ENCODE data around the gene EFHC1. TPM values are rescaled to one million over a fixed set of nuclear protein-coding genes. Genes with fewer than 3 reads are reported as not detected.

Gene EFHC1
- total RNA-seq, 1 donor from 2014 or later = 6.6 TPM

DNA sequence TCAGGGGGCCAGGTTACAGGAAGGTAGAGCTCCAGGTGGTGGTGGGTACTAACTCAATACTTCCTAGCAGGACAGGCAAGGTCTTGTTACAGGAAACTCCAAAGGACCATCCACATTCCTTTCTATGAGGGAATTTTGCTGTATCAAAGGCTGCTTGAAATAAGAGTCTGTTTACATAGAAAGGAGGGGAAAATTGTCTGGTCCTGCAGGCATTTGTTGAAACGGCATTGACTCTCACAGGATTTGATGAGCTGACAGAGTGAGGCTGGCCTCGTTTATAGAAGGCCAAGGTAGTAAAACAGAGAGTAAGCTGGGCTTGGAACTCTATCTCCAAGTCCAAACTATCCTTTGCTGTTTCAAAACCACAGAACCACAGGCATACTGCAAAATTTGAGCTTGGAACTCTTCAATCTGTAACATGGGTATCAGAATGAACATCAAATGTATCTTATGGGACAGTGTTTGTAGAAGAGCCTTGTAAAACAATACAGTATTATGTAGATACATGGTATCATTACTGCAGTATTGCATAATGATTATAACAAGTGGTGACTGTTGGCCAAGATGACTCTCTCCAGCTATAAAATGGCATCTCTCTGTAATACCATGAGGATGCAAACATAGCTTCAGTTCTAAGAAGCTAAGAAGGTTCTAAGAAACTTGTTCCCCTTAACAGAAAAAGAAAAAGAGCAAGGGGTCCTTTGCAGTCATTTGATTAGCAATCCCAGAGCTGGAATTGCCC lies 95.2 kb downstream of the EFHC1 start:
- no peak for FAIRE-seq

DNA sequence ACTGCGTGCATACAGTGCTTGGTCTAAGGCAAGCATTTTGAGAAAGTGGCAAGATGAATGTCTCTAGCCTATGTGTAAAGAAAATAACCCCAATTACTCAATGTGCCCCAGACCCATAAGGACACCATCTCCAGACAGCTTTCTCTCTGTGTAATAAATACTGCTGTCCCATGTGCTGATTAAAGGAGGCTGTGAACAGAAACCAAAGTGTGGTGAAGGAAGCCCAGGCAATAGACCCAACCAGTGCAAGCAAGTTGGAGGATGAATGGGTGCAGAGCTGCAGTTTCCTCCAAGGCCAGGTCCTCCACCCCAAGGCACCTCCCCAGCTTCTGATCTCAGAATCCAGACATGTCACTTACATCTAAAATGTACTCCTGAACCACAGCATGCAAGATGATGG lies 96.1 kb downstream of the EFHC1 start:
- DNase-seq (ENCODE audit: low read depth) (no peak), FAIRE-seq (no peak)
- H3K27me3 ChIP-seq (ENCODE audit: control insufficient read depth, insufficient read depth, low read length) = no peaks in the 10 kb centered on the region
- TF ChIP-seq, protein P1, sequence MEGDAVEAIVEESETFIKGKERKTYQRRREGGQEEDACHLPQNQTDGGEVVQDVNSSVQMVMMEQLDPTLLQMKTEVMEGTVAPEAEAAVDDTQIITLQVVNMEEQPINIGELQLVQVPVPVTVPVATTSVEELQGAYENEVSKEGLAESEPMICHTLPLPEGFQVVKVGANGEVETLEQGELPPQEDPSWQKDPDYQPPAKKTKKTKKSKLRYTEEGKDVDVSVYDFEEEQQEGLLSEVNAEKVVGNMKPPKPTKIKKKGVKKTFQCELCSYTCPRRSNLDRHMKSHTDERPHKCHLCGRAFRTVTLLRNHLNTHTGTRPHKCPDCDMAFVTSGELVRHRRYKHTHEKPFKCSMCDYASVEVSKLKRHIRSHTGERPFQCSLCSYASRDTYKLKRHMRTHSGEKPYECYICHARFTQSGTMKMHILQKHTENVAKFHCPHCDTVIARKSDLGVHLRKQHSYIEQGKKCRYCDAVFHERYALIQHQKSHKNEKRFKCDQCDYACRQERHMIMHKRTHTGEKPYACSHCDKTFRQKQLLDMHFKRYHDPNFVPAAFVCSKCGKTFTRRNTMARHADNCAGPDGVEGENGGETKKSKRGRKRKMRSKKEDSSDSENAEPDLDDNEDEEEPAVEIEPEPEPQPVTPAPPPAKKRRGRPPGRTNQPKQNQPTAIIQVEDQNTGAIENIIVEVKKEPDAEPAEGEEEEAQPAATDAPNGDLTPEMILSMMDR (IDR thresholded peaks at IDR 0.05; ENCODE audit: insufficient read depth, low read length, severe bottlenecking) = no peak
- H3K36me3 ChIP-seq (ENCODE audit: control insufficient read depth, insufficient read depth, low read length) = peaks cover 1% of the 10 kb centered on the region
- H3K4me3 ChIP-seq (ENCODE audit: low read depth, low read length) = no peak overlapping the region

More for the DNA sequence above, 95.2 kb downstream of the EFHC1 start:
- Histone ChIP-seq H3K4me3 (ENCODE audit: low read depth, low read length) (no peak overlapping the region), H3K36me3 (ENCODE audit: control insufficient read depth, insufficient read depth, low read length) (peaks cover 1% of the 10 kb centered on the region), H3K27me3 (ENCODE audit: control insufficient read depth, insufficient read depth, low read length) (no peaks in the 10 kb centered on the region)
- DNase-seq (ENCODE audit: low read depth) = peak; percentile 90
- TF ChIP-seq, protein P1 (IDR thresholded peaks at IDR 0.05; ENCODE audit: insufficient read depth, low read length, severe bottlenecking) = no peak

DNA sequence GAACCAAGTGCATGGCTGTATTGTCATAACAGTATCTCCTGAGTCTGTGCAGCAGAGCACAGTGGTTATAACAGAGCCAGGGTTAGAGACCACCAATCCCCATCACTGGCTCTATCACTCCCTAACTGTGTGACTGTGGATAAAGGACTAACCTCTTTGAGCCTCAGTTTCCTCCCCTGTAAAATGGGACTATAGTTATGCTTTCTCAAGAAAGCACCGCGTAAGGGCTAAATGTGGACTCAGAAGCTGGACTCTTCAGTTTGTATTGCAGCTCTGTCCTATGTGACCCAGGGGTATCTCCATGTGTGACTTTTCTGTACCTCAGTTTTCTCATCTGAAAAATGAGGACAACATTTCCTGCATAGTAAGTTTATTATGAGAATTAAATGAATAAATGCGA lies 96.8 kb downstream of the EFHC1 start:
- FAIRE-seq (no peak), DNase-seq (ENCODE audit: low read depth) (no peak)
- H3K4me3 ChIP-seq (ENCODE audit: low read depth, low read length) = no peak overlapping the region
- TF ChIP-seq, protein P1 (IDR thresholded peaks at IDR 0.05; ENCODE audit: insufficient read depth, low read length, severe bottlenecking) = no peak
- peaks cover 1% of the 10 kb centered on the region for H3K36me3 ChIP-seq (ENCODE audit: control insufficient read depth, insufficient read depth, low read length)
- no peaks in the 10 kb centered on the region for H3K27me3 ChIP-seq (ENCODE audit: control insufficient read depth, insufficient read depth, low read length)

DNA sequence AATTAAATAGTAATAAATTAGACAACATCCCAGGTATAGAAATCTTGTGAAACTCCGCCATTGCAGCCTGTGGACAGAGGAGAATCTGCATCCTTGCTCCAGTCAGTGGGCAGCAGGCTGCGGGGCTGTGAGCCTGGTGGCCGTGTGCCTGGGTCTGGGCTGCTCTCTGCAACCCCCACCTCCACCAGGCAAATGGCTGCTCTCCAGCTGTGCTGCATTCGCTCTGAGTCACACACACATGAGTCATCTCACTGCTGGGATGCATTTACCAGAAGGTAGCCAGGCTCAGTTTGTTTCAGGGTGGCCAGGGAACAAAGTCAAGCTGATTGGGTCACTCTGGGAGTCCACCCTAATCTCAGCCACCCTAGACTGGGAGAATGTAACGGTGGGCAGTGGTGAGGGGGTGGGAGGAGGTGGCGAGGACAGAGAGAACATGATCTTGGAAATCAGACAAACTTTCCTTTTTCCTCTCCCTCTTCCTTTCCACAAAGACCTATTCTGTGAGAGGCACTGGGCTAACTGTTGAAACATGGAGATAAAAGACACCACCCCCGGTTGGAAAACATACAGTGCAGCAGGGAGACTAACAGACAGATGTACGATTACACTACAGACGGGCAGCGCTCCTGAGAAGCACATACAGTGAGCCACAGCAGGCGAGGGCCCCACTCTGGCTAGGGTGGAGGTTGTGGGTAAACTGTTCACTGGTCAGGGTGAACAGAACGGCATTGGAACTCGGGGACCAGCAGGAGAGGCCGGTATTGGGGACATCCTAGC lies 97.5 kb downstream of the EFHC1 start:
- TF ChIP-seq, protein P1 (IDR thresholded peaks at IDR 0.05; ENCODE audit: insufficient read depth, low read length, severe bottlenecking) = no peak
- H3K27me3 ChIP-seq (ENCODE audit: control insufficient read depth, insufficient read depth, low read length) = no peaks in the 10 kb centered on the region
- FAIRE-seq = no peak
- H3K36me3 ChIP-seq (ENCODE audit: control insufficient read depth, insufficient read depth, low read length) = peaks cover 1% of the 10 kb centered on the region
- DNase-seq (ENCODE audit: low read depth) = peak; percentile 92
- no peak overlapping the region for H3K4me3 ChIP-seq (ENCODE audit: low read depth, low read length)

DNA sequence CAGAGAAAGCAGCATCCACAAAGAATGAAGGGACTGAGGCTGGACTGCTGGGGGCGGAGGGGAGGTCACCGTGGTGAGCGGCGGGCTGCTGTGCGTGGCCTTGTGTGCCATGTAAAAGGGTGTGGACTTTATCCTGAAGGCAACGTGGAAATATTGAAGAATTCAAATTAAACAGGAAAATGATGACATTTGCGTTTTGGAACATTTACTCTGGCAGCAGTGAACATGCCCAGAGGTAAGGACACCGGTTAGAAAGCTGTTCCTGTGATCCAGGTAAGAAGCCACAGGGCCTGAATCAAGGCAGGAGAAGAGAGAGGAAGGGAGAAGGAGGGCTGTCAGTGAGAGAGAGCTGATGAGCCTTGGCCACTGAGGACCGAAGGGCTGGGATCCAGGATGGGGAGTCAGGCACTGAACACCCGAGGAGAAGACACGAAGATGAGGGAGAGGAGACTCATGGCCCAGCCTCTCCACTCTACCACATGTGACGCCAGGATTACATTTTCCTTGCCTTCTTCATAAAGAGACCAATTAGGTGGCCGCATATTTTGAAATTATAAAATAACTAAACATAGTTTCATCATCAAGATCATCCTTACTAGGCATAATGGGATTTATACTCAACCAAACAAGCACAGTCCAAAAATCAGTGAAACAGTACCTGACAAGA lies 98.3 kb downstream of the EFHC1 start:
- DNase-seq (ENCODE audit: low read depth) = no peak
- Histone ChIP-seq H3K36me3 (ENCODE audit: control insufficient read depth, insufficient read depth, low read length) (peaks cover 1% of the 10 kb centered on the region), H3K27me3 (ENCODE audit: control insufficient read depth, insufficient read depth, low read length) (no peaks in the 10 kb centered on the region), H3K4me3 (ENCODE audit: low read depth, low read length) (no peak overlapping the region)
- FAIRE-seq = no peak
- TF ChIP-seq, protein P1 (IDR thresholded peaks at IDR 0.05; ENCODE audit: insufficient read depth, low read length, severe bottlenecking) = no peak
